ENCODE measurements around the gene PSMG3. TPM values are rescaled to one million over a fixed set of nuclear protein-coding genes. Genes with fewer than 3 reads are reported as not detected.

PSMG3 gene
- total RNA-seq, 5 donors from 2014 or later (not counting 1 experiment from before 2014, with no cell fraction given), result 17.6 to 28.5 (median 20.6) TPM

GRCh38 chr7:1533547-1534329 lies 36.1 kb downstream of the PSMG3 start:
- Histone ChIP-seq H3K36me3 (ENCODE audit: control insufficient read depth in 2 of 2, extremely low read depth in 1 of 2, insufficient read depth in 1 of 2, low read length in 1 of 2) (peaks cover 6 to 12% of the 10 kb centered on the region in 2 donors), H3K4me3 (ENCODE audit: control insufficient read depth in 1 of 2, extremely low read depth in 1 of 2, low read length in 1 of 2) (peak overlapping the region; percentile 70 to 84), H3K9me3 (no peaks in the 10 kb centered on the region), H3K27ac (ENCODE audit: low read length) (peak overlapping the region; percentile 90), H3K27me3 (replicated peaks in 1 of 2; ENCODE audit: control insufficient read depth in 2 of 2, extremely low read depth in 1 of 2, insufficient read depth in 2 of 2, low read length in 1 of 2) (peaks cover 0 to 3% of the 10 kb centered on the region in 2 experiments), H3K4me1 (ENCODE audit: control insufficient read depth in 1 of 2, extremely low read depth in 1 of 2, insufficient read depth in 2 of 2, low read length in 2 of 2) (peaks cover 11 to 58% of the 10 kb centered on the region in 2 experiments)
- H3K9me3 Mint-ChIP-seq, result no peaks in the 10 kb centered on the region
- H3K4me3 Mint-ChIP-seq, result peak overlapping the region; percentile 84 to 91 (median 90)
- ChIA-PET POLR2A (no interaction called here), CTCF (no interaction called here)
- peak overlapping the region; percentile 89 to 95 for H3K27ac Mint-ChIP-seq
- peak in 1 of 35 experiments; percentile 26 for DNase-seq
- peaks cover 6% of the 10 kb centered on the region for H3K36me3 Mint-ChIP-seq
- peaks cover 26 to 40% (median 37%) of the 10 kb centered on the region in 3 donors for H3K4me1 Mint-ChIP-seq
- H3K27me3 Mint-ChIP-seq, result no peaks in the 10 kb centered on the region
- WGBS (ENCODE audit: insufficient coverage), result 73% methylated on average over 23 of the region's 24 CpGs
- no peak for ATAC-seq (replicated peaks in 1 of 4)

GRCh38 chr7:1533255-1533546 lies 36.6 kb downstream of the PSMG3 start:
- no peaks in the 10 kb centered on the region for H3K9me3 Mint-ChIP-seq
- H3K4me1 Mint-ChIP-seq, result peaks cover 26 to 40% (median 37%) of the 10 kb centered on the region in 3 donors
- Histone ChIP-seq H3K36me3 (ENCODE audit: control insufficient read depth in 2 of 2, extremely low read depth in 1 of 2, insufficient read depth in 1 of 2, low read length in 1 of 2) (peaks cover 3 to 10% of the 10 kb centered on the region in 2 donors), H3K9me3 (no peaks in the 10 kb centered on the region), H3K4me1 (ENCODE audit: control insufficient read depth in 1 of 2, extremely low read depth in 1 of 2, insufficient read depth in 2 of 2, low read length in 2 of 2) (peaks cover 11 to 58% of the 10 kb centered on the region in 2 experiments), H3K27me3 (replicated peaks in 1 of 2; ENCODE audit: control insufficient read depth in 2 of 2, extremely low read depth in 1 of 2, insufficient read depth in 2 of 2, low read length in 1 of 2) (peaks cover 0 to 5% of the 10 kb centered on the region in 2 experiments), H3K27ac (ENCODE audit: low read length) (peak overlapping the region; percentile 90), H3K4me3 (ENCODE audit: control insufficient read depth in 1 of 2, extremely low read depth in 1 of 2, low read length in 1 of 2) (peak overlapping the region; percentile 70 to 84)
- H3K27ac Mint-ChIP-seq, result peak overlapping the region; percentile 89 to 95
- no peaks in the 10 kb centered on the region for H3K27me3 Mint-ChIP-seq
- DNase-seq, result no peak
- H3K36me3 Mint-ChIP-seq, result peaks cover 6% of the 10 kb centered on the region
- ATAC-seq (replicated peaks in 1 of 4), result no peak
- POLR2A ChIA-PET, result no interaction called here
- peak overlapping the region; percentile 84 to 91 (median 90) for H3K4me3 Mint-ChIP-seq
- CTCF ChIA-PET, result no interaction called here
- 39% methylated on average over 5 of the region's 9 CpGs for WGBS (ENCODE audit: insufficient coverage)

GRCh38 chr7:1532456-1533254 lies 37.2 kb downstream of the PSMG3 start:
- Mint-ChIP-seq H3K27me3 (no peaks in the 10 kb centered on the region), H3K36me3 (peaks cover 3% of the 10 kb centered on the region), H3K9me3 (no peaks in the 10 kb centered on the region), H3K4me3 (peak overlapping the region; percentile 84 to 91 (median 90)), H3K4me1 (peaks cover 26 to 38% (median 34%) of the 10 kb centered on the region in 3 donors), H3K27ac (peak overlapping the region; percentile 89 to 95)
- Histone ChIP-seq H3K4me3 (ENCODE audit: control insufficient read depth in 1 of 2, extremely low read depth in 1 of 2, low read length in 1 of 2) (peak overlapping the region; percentile 70 to 84), H3K9me3 (no peaks in the 10 kb centered on the region), H3K27me3 (replicated peaks in 1 of 2; ENCODE audit: control insufficient read depth in 2 of 2, extremely low read depth in 1 of 2, insufficient read depth in 2 of 2, low read length in 1 of 2) (peaks cover 0 to 8% of the 10 kb centered on the region in 2 experiments), H3K4me1 (ENCODE audit: control insufficient read depth in 1 of 2, extremely low read depth in 1 of 2, insufficient read depth in 2 of 2, low read length in 2 of 2) (peaks cover 11 to 56% of the 10 kb centered on the region in 2 experiments), H3K36me3 (ENCODE audit: control insufficient read depth in 2 of 2, extremely low read depth in 1 of 2, insufficient read depth in 1 of 2, low read length in 1 of 2) (peaks cover 3 to 7% of the 10 kb centered on the region in 2 donors), H3K27ac (ENCODE audit: low read length) (peak overlapping the region; percentile 90)
- POLR2A ChIA-PET, result no interaction called here
- peak in 34 of 35 experiments; percentile 22 to 71 (median 52) for DNase-seq
- CTCF ChIA-PET, result interaction anchor here in 1 of 2 donors (0.7 kb wide), 1 partner anchor 37 kb away, joined by 4 read pairs; the partner anchor contains the start of gene PSMG3
- 1% methylated on average over 31 of the region's 36 CpGs for WGBS (ENCODE audit: insufficient coverage)
- ATAC-seq (replicated peaks in 1 of 4), result peak; percentile 52 to 58 (median 54)

GRCh38 chr7:1531979-1532455 lies 37.8 kb downstream of the PSMG3 start:
- Mint-ChIP-seq H3K36me3 (peaks cover 3% of the 10 kb centered on the region), H3K9me3 (no peaks in the 10 kb centered on the region), H3K27ac (peak overlapping the region; percentile 89 to 95), H3K27me3 (no peaks in the 10 kb centered on the region), H3K4me3 (peak overlapping the region; percentile 84 to 91 (median 90)), H3K4me1 (peaks cover 26 to 38% (median 34%) of the 10 kb centered on the region in 3 donors)
- POLR2A ChIA-PET, result no interaction called here
- WGBS (ENCODE audit: insufficient coverage), result no CpG with 5 or more reads among the region's 10 CpGs
- Histone ChIP-seq H3K4me1 (ENCODE audit: control insufficient read depth in 1 of 2, extremely low read depth in 1 of 2, insufficient read depth in 2 of 2, low read length in 2 of 2) (peaks cover 11 to 51% of the 10 kb centered on the region in 2 experiments), H3K9me3 (no peaks in the 10 kb centered on the region), H3K27ac (ENCODE audit: low read length) (peak overlapping the region; percentile 90), H3K4me3 (ENCODE audit: control insufficient read depth in 1 of 2, extremely low read depth in 1 of 2, low read length in 1 of 2) (peak overlapping the region; percentile 70 to 84), H3K36me3 (ENCODE audit: control insufficient read depth in 2 of 2, extremely low read depth in 1 of 2, insufficient read depth in 1 of 2, low read length in 1 of 2) (peaks cover 3 to 7% of the 10 kb centered on the region in 2 donors), H3K27me3 (replicated peaks in 1 of 2; ENCODE audit: control insufficient read depth in 2 of 2, extremely low read depth in 1 of 2, insufficient read depth in 2 of 2, low read length in 1 of 2) (peaks cover 0 to 11% of the 10 kb centered on the region in 2 experiments)
- peak in 1 of 4 experiments; percentile 5 for ATAC-seq (replicated peaks in 1 of 4)
- peak in 4 of 35 experiments; percentile 21 to 42 (median 34) for DNase-seq
- CTCF ChIA-PET, result interaction anchor here in 1 of 2 donors (0.7 kb wide), 1 partner anchor 38 kb away, joined by 4 read pairs; the partner anchor contains the start of gene PSMG3

- peaks cover 3 to 7% of the 10 kb centered on the region in 2 donors for H3K36me3 ChIP-seq (ENCODE audit: control insufficient read depth in 2 of 2, extremely low read depth in 1 of 2, insufficient read depth in 1 of 2, low read length in 1 of 2)
- peak overlapping the region; percentile 84 to 91 (median 90) for H3K4me3 Mint-ChIP-seq
- peaks cover 11 to 49% of the 10 kb centered on the region in 2 experiments for H3K4me1 ChIP-seq (ENCODE audit: control insufficient read depth in 1 of 2, extremely low read depth in 1 of 2, insufficient read depth in 2 of 2, low read length in 2 of 2)
- H3K27me3 ChIP-seq (replicated peaks in 1 of 2; ENCODE audit: control insufficient read depth in 2 of 2, extremely low read depth in 1 of 2, insufficient read depth in 2 of 2, low read length in 1 of 2), result peaks cover 0 to 14% of the 10 kb centered on the region in 2 experiments
- WGBS (ENCODE audit: insufficient coverage), result 1% methylated on average over 55 of the region's 55 CpGs
- peak overlapping the region; percentile 90 for H3K27ac ChIP-seq (ENCODE audit: low read length)
- ATAC-seq (replicated peaks in 1 of 4), result peak; percentile 38 to 52 (median 46)
- DNase-seq, result peak in 28 of 35 experiments; percentile 20 to 64 (median 42)
- POLR2A ChIA-PET, result no interaction called here
- peak overlapping the region; percentile 89 to 95 for H3K27ac Mint-ChIP-seq
- no peaks in the 10 kb centered on the region for H3K9me3 ChIP-seq
- H3K4me3 ChIP-seq (ENCODE audit: control insufficient read depth in 1 of 2, extremely low read depth in 1 of 2, low read length in 1 of 2), result peak overlapping the region; percentile 70 to 84
- CTCF ChIA-PET, result no interaction called here
- H3K4me1 Mint-ChIP-seq, result peaks cover 26 to 35% (median 33%) of the 10 kb centered on the region in 3 donors
- H3K9me3 Mint-ChIP-seq, result no peaks in the 10 kb centered on the region
- peaks cover 5% of the 10 kb centered on the region in 2 donors for H3K27me3 Mint-ChIP-seq
- peaks cover 1% of the 10 kb centered on the region for H3K36me3 Mint-ChIP-seq
Measured at GRCh38 chr7:1531263-1531978, 38.4 kb downstream of the PSMG3 start.
